Fibroblast of lung (primary cell): ENCODE results near the gene TMEM184B. TPM values are rescaled to one million over a fixed set of nuclear protein-coding genes. Genes with fewer than 3 reads are reported as not detected.

Experiments used
- DNase-seq, 2 donors: peaks; one replicate each; pipeline versions ENCODE4 v3.0.0 to v3.0.0-alpha.2; 2010; ENCODE audit warnings: low read depth in 2 of 2
- H2AFZ ChIP-seq: 2 replicates; pipeline ENCODE4 v1.5.1; 2012; ENCODE audit warnings: low read length, control low read depth, inconsistent platforms
- H3K27ac ChIP-seq: 2 replicates; pipeline ENCODE4 v1.5.1; 2011; ENCODE audit warnings: low read length, control low read depth; ENCODE audit not compliant: insufficient read depth
- H3K27me3 ChIP-seq: 2 replicates; pipeline ENCODE4 v1.5.1; 2011; ENCODE audit warnings: mild to moderate bottlenecking, low read length; ENCODE audit not compliant: control insufficient read depth, insufficient read depth
- H3K36me3 ChIP-seq: 2 replicates; pipeline ENCODE4 v1.5.1; 2011; ENCODE audit warnings: low read length; ENCODE audit not compliant: control insufficient read depth, insufficient read depth
- H3K4me1 ChIP-seq: 2 replicates; pipeline ENCODE4 v1.5.1; 2011; ENCODE audit warnings: low read length; ENCODE audit not compliant: control insufficient read depth, insufficient read depth; ENCODE audit errors: extremely low read depth
- H3K4me2 ChIP-seq: 2 replicates; pipeline ENCODE4 v1.5.1; 2011; ENCODE audit warnings: low read length, control low read depth; ENCODE audit not compliant: insufficient read depth; ENCODE audit errors: extremely low read depth
- H3K4me3 ChIP-seq, 4 experiments: fragments of 200-600 bp in 1 of 4; sonication (generic) in 1 of 4; replicated peaks in 1 of 4; 2 replicates each; pipeline ENCODE4 v1.5.1; 2011 to 2016; ENCODE audit warnings: low read length in 4 of 4, low read depth in 3 of 4, mild to moderate bottlenecking in 3 of 4, control low read depth in 2 of 4, inconsistent platforms in 1 of 4, mixed read lengths in 1 of 4; ENCODE audit not compliant: insufficient read depth in 1 of 4; ENCODE audit errors: control extremely low read depth in 1 of 4
- H3K79me2 ChIP-seq: 2 replicates; pipeline ENCODE4 v1.5.1; 2012; ENCODE audit warnings: mild to moderate bottlenecking, low read length, inconsistent platforms; ENCODE audit not compliant: control insufficient read depth, insufficient read depth
- H3K9ac ChIP-seq: 2 replicates; pipeline ENCODE4 v1.5.1; 2011; ENCODE audit warnings: mild to moderate bottlenecking, low read length, control low read depth; ENCODE audit not compliant: insufficient read depth
- H3K9me3 ChIP-seq: 2 replicates; pipeline ENCODE4 v1.5.1; 2012; ENCODE audit warnings: low read depth, low read length; ENCODE audit not compliant: control insufficient read depth, insufficient read depth
- H4K20me1 ChIP-seq: 2 replicates; pipeline ENCODE4 v1.5.1; 2011; ENCODE audit warnings: low read length; ENCODE audit not compliant: control insufficient read depth, insufficient read depth; ENCODE audit errors: extremely low read depth
- EZH2 ChIP-seq: IDR thresholded peaks from 2 replicates; pipeline ENCODE4 v1.5.1; 2012; ENCODE audit warnings: low read length, control low read depth, mild to moderate bottlenecking; ENCODE audit errors: missing control alignments
- polyA plus RNA-seq, 2 donors: library from polyadenylated mRNA; depleted of rRNA in 1 of 2; stranded (reverse) in 1 of 2; unstranded in 1 of 2; fragments of >200 nt; gene quantifications; 2 replicates each; pipeline ENCODE4 v1.2.1, GENCODE V29; 2011 to 2012; ENCODE audit warnings: missing spikeins in 1 of 2
- total RNA-seq: library from RNA; depleted of rRNA; stranded (reverse); fragments of >200 nt; gene quantifications from 2 replicates; pipeline ENCODE4 v1.2.1, GENCODE V29; 2014
- TF ChIP-seq, protein P1 (sequence below), 2 donors: IDR thresholded peaks in 1 of 2; conservative IDR thresholded peaks in 1 of 2; 1 replicate in 1 of 2; 2 replicates in 1 of 2; pipeline ENCODE4 v1.5.1; 2011 to 2012; ENCODE audit warnings: low read length in 2 of 2, control low read depth in 1 of 2, inconsistent platforms in 1 of 2, low read depth in 1 of 2, mild to moderate bottlenecking in 1 of 2

Gene TMEM184B
- total and polyA plus RNA-seq, 2 donors (not counting 1 experiment from before 2014, with no cell fraction given), result 28.2 to 37.2 TPM

DNA sequence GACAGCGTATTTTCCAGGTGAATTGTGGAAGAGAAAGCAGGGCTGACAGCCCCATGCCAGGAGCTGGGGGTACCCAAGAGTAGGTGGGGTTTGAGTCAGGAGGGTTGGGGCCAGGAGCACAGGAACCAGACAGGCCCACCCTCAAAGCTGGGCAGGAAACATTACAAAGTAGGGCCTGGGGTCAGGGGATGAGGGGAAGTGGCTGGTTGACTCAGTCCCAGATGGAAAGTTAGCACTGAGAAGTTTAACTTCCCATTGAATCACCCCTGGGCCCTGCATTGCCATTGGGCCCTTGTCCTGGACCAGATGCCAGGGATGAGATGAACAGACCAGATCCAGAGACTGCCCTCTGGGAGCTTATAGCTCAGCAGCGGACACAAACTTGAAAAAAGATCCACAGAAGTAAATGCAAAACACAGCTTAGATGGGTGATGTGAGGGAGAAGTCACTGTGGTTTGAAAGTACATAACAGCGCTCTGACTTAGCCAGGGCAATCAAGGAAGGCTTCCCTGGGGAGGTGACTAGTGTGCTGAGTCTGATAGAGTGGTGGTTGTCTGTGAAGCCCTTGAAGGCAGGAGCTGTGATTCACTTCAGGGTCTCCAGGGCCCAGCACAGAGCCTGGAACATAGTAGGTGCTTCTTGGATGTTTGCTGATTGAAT, 68.8 kb downstream of the TMEM184B start:
- H3K4me2 ChIP-seq, result peak overlapping the region; percentile 84

GRCh38 chr22:38203090-38203810, 69.6 kb downstream of the TMEM184B start:
- TF ChIP-seq EZH2, result no peak
- TF ChIP-seq, protein P1, sequence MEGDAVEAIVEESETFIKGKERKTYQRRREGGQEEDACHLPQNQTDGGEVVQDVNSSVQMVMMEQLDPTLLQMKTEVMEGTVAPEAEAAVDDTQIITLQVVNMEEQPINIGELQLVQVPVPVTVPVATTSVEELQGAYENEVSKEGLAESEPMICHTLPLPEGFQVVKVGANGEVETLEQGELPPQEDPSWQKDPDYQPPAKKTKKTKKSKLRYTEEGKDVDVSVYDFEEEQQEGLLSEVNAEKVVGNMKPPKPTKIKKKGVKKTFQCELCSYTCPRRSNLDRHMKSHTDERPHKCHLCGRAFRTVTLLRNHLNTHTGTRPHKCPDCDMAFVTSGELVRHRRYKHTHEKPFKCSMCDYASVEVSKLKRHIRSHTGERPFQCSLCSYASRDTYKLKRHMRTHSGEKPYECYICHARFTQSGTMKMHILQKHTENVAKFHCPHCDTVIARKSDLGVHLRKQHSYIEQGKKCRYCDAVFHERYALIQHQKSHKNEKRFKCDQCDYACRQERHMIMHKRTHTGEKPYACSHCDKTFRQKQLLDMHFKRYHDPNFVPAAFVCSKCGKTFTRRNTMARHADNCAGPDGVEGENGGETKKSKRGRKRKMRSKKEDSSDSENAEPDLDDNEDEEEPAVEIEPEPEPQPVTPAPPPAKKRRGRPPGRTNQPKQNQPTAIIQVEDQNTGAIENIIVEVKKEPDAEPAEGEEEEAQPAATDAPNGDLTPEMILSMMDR (conservative IDR thresholded peaks at IDR 0.05 in 1 of 2, IDR thresholded peaks at IDR 0.05 in 1 of 2; ENCODE audit: low read depth in 1 of 2, low read length in 2 of 2), result no peak
- Histone ChIP-seq H3K4me1 (peaks cover 23% of the 10 kb centered on the region), H3K79me2 (peaks cover 53% of the 10 kb centered on the region), H3K36me3 (peaks cover 2% of the 10 kb centered on the region), H3K9ac (peak overlapping the region; percentile 99), H4K20me1 (no peaks in the 10 kb centered on the region), H3K4me2 (peak overlapping the region; percentile 69), H3K27me3 (no peaks in the 10 kb centered on the region), H3K9me3 (no peaks in the 10 kb centered on the region), H3K4me3 (peak overlapping the region; percentile 70 to 87 (median 80)), H2AFZ (no peak overlapping the region), H3K27ac (peak overlapping the region; percentile 100)
- DNase-seq, result peak; percentile 33 to 44

More for the DNA sequence above, 68.8 kb downstream of the TMEM184B start:
- Histone ChIP-seq H3K27ac (peak overlapping the region; percentile 100), H4K20me1 (no peaks in the 10 kb centered on the region), H3K27me3 (no peaks in the 10 kb centered on the region), H2AFZ (no peak overlapping the region), H3K36me3 (peaks cover 6% of the 10 kb centered on the region), H3K79me2 (peaks cover 60% of the 10 kb centered on the region), H3K4me1 (peaks cover 23% of the 10 kb centered on the region), H3K9ac (no peak overlapping the region), H3K9me3 (no peaks in the 10 kb centered on the region), H3K4me3 (peak overlapping the region; percentile 70 to 87 (median 80))
- peak; percentile 39 to 65 for DNase-seq
- TF ChIP-seq EZH2, result no peak
- TF ChIP-seq, protein P1 (conservative IDR thresholded peaks at IDR 0.05 in 1 of 2, IDR thresholded peaks at IDR 0.05 in 1 of 2; ENCODE audit: low read depth in 1 of 2, low read length in 2 of 2), result no peak

DNA sequence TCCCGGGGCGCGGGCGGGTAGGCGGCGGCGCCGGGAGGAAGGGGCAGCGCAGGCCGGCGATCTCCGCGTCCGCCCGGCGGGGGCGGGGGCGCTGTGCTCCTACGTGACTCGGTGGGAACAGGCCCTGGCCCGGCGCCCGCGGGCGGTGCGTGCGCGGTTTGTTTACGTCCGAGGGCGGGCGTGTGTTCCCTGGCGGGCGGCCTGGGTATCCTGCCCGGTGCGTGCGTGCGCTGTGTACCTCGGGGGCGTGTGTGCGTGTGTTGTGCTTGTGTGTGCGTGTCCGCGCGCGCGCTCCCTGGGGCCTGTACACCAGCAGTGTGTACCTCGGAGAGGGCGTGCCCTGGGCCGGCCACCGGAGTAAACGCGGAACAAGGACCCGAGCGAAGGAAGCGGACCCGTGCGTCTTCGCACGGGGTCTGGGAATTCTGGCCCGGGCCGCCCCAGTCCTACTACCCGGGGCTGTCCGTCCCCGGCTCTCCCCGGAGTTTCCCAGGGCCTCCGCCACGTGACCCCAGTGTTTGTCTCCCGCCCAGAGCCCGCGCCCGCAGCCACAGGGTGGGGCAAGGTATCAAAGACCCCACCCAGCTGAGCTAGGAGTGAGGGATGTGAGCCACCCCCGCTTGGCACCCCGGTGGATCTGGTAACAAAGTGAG, 70.2 kb downstream of the TMEM184B start:
- no peaks in the 10 kb centered on the region for H3K27me3 ChIP-seq
- H2AFZ ChIP-seq, result no peak overlapping the region
- H3K4me2 ChIP-seq, result peak overlapping the region; percentile 69
- H3K36me3 ChIP-seq, result no peaks in the 10 kb centered on the region
- peaks cover 23% of the 10 kb centered on the region for H3K4me1 ChIP-seq
- TF ChIP-seq, protein P1 (conservative IDR thresholded peaks at IDR 0.05 in 1 of 2, IDR thresholded peaks at IDR 0.05 in 1 of 2; ENCODE audit: low read depth in 1 of 2, low read length in 2 of 2), result no peak
- no peak for TF ChIP-seq EZH2
- H3K4me3 ChIP-seq, result peak overlapping the region; percentile 70 to 87 (median 80)
- peak overlapping the region; percentile 99 for H3K9ac ChIP-seq
- H4K20me1 ChIP-seq, result no peaks in the 10 kb centered on the region
- peak; percentile 84 to 94 for DNase-seq
- H3K9me3 ChIP-seq, result no peaks in the 10 kb centered on the region
- peak overlapping the region; percentile 100 for H3K27ac ChIP-seq
- H3K79me2 ChIP-seq, result peaks cover 46% of the 10 kb centered on the region
